ENCODE data around the gene SMAD6.

DNA sequence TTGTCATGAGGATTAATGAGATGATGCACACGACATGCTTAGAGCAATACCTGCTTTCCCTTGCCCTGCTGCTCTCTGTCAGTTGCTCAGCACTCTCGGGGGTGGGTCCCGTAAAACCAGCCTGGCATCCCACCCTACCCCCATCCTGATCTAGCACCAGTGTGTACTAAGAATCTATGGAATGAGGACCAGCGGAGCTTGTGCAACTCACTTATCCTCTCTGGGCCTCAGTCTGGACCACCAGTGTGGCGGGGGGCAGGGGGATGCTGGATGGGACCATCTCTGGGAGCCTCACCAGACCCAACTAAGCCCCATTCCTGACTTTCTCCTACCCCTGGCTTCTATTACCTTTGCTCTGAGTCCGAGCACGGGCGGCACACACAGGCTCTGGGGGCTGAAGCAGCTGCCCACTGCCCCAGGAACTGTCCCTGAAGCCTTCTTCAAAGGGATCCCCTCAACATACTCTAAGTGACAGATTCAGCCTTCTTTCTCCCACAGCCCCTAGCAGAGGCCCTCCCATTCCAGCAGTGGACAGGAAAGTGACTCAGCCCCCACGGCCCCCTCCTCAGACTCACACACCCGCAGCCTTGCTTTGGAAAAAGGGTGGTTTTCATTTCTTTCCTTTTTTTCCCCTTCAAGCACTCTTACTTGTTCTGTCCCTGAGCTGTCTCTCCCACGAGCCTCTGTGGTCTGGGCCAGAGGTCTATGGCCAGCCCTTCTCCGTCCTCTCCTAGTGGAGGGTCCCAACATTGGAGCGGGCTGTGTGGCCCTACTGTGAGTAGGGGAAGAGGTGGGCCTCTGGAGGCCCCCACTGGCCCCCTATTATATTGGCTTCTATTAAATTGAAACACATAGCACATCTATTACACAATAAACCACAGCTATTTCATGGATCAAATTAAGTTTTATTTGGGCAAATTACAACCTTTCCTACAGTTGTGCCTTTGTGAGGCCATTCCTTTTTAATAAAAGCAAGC, 100.3 kb downstream of the SMAD6 start:
- TF ChIP-seq, protein P1, sequence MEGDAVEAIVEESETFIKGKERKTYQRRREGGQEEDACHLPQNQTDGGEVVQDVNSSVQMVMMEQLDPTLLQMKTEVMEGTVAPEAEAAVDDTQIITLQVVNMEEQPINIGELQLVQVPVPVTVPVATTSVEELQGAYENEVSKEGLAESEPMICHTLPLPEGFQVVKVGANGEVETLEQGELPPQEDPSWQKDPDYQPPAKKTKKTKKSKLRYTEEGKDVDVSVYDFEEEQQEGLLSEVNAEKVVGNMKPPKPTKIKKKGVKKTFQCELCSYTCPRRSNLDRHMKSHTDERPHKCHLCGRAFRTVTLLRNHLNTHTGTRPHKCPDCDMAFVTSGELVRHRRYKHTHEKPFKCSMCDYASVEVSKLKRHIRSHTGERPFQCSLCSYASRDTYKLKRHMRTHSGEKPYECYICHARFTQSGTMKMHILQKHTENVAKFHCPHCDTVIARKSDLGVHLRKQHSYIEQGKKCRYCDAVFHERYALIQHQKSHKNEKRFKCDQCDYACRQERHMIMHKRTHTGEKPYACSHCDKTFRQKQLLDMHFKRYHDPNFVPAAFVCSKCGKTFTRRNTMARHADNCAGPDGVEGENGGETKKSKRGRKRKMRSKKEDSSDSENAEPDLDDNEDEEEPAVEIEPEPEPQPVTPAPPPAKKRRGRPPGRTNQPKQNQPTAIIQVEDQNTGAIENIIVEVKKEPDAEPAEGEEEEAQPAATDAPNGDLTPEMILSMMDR (IDR thresholded peaks at IDR 0.05): no peak
- no peak for TF ChIP-seq EZH2 (IDR thresholded peaks at IDR 0.05; ENCODE audit: borderline replicate concordance, insufficient read depth, low read depth, low read length, poor library complexity, severe bottlenecking)
